Islet precursor cell (in vitro differentiated cells): ENCODE results near the gene KRT37.

Experiments
- DNase-seq: peaks from one replicate; pipeline ENCODE4 v3.0.0-alpha.2; 2018

Gene KRT37

GRCh38 chr17:41424111-41424635 is at the start of gene KRT37:
KRT37 (minus strand) TSS chr17:41424585; CDS start chr17:41424523, 62 bp downstream.
- DNase-seq, result no peak

- DNase-seq, result no peak
Measured at GRCh38 chr17:41468346-41468745, 44.0 kb upstream of the KRT37 start.

DNA sequence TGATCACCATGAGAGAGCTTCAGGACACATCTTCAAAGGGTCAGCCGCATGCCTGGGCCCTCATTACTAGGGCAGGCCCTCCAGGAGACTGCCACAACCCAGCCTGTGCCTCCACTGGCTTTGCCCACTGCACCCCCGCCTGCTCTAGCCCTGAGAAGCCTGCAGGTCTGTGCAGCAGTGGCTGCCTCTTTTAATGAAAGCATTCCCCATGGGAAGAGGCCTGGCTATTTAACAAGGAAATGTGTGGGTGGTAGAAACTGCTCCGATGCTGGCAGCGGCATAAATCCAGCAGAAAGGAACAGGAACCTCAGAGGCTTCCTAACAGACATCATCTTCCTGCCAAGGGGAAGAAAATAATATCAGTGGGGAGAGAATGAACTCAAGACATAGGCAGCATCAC is 43.2 kb upstream of the KRT37 start:
- DNase-seq, result no peak

- DNase-seq, result peak; percentile 52
Measured at GRCh38 chr17:41466988-41467387, 42.6 kb upstream of the KRT37 start, which contains the start of gene KRT32. KRT32 (minus strand) TSS chr17:41467386; CDS start chr17:41467325, 61 bp downstream.

DNA sequence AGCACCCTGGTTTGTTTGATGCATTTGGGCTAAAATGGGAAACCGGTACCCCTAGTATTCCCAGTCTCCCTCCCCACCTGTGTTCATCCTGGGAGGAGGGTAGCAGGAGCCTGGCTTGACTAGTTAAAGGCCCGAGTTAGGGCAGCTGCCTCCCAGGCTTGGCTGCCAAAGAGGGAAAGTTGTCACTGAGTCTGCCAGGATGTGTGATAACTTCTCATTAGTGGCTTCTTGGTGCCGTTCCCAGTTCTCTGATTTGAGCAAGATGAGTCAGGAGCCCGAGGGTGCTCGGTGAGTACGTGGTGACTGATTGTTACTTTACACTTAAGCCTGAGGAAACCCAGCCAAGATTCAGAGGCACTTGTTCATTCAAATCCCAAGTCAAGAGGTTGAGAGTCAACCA is 40.3 kb upstream of the KRT37 start:
- peak; percentile 47 for DNase-seq

- no peak for DNase-seq
Measured at GRCh38 chr17:41464173-41464572, 39.8 kb upstream of the KRT37 start.

DNA sequence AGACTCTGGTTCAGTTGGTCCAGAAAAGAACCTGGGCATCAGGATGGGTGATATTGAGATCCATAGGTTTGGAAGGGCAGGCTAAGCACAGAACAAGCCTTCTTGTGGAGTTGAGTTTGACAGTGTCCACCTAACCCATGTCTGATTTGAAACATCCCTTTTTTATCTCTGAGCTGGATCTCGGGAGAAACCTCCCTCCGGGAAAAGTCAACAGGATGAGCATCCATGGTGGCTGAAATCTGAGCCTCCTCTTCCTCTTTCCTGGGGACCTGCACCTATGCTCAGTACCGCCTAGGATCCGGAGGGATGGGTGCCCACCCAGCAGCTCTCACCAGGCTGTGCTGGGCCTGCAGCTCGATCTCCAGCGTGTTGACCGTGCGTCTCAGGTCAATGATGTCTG is 39.4 kb upstream of the KRT37 start:
- DNase-seq, result no peak

- DNase-seq, result no peak
Measured at GRCh38 chr17:41462705-41463104, 38.3 kb upstream of the KRT37 start.

- DNase-seq, result no peak
Measured at GRCh38 chr17:41457676-41458075, 33.3 kb upstream of the KRT37 start.

DNA sequence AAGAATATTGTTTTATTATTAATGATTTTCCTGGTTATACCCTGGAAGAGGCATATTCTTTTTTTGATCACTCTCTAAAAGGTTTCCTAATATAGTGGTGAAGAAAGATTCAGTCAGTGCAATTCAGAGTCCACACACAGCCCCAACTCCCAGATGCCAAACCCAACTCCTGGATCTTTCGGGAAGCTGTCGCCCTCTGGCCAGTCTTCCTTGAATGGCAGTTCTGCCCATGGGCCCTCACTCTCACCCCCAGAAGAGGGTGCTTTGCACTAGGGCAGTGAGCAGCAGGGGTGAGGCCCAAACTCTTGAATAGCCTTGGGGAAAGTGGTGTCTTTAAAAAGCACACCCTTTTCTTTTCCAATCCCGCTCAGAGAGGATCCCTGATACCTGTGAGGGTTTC is 31.8 kb upstream of the KRT37 start:
- DNase-seq, result no peak

DNA sequence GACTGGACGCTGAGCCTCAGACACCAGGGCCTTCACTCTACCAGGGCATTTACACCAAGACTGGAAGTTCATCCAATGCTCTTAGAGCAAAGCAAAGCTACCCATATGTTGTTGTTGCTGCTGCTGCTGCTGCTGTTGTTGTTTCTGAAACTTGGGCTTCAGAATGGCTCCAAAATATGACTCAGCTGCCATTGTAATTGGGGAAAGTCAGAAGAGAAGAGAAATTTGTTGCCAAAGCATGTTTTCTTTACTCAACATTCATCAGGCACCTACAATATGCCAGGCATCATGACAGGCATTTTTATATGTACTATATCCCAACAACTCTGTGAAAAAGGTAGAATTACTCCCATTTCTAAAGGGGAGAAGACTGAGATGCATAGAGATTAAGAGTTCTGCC is 30.9 kb upstream of the KRT37 start:
- DNase-seq, result no peak

GRCh38 chr17:41453066-41453465 is 28.7 kb upstream of the KRT37 start:
- DNase-seq, result no peak

DNA sequence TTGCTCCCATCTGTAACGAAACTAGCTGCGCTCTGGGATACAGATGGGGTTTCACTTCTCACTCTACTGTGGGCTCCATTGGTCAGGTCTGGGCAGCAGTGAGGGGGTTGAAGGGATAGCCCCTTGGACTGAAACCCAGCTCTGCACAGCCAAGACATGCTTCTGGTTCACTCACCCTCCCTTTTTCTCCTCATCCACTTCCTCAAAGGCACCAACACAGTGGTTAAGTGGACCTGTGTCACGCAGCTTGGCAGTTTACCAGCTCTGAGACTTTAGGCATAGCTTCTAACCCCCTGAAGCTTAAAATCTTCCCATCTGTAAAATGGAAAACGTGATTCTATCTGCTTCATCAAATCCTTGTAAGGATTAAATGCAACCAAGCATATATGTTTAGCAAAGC is 27.9 kb upstream of the KRT37 start:
- DNase-seq, result no peak

DNA sequence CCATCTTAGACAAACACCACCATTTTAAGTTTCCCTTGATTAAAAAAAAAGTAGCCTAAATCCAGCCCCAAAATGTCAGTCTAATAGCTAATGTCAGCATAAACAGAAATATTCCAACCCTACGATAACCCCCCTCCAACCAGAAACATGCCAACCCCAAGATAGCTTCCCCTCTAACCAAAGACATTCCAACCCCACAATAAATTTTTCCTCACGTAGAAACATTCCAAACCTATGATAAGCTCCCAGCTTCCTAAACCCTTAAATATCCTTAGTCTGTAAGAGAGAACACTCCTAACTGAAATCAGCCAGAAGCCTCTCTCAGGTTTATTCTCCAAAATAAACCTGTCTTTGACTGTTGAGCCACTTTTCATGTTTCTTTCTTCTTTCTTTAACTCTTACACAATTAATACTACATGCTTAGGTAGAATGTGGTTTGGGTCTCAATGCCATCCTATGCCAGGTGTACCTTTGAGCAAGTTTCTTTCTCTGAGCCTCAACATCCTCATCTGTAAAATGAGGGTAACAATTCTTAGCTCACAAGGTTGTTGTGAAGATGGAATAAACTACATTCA is 26.9 kb upstream of the KRT37 start:
- DNase-seq, result no peak

DNA sequence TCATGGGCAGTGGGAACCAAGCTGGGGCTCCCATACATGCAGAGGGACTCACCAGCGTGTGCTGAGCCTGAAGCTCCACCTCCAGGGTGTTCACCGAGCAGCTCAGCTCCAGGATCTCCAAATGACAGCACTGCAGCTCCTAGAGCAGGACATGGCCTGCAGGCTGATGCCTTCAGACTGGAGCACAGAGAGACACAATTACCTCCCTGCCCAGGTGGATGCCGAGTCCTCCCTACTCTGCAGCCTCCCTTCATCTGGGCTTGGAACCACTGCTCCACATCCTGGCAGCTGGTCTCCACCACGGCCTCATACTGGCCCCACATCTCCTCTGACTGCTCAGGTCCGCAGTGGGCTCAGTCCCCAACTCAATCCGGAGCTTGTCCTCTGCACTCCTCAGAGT is 24.6 kb upstream of the KRT37 start:
- no peak for DNase-seq

DNA sequence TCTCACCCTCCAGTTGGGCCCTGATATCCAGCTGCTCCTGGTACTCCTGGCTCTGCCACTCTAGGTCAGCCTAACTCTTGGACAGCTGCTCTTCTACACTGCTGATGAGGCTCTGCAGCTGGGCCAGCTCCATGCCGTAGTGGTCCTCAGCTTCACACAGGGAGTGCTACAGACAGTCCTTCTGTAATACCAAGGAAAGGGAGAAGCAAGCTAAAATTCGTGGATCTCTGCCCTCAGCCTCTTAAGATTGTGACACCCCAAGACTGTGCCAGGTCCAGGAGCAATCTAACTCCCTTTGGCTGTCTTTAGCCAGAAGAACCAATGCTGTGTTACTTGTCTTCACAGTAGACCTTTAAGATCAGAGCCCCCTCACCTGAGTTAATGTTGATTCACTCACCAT is 24.1 kb upstream of the KRT37 start:
- no peak for DNase-seq

DNA sequence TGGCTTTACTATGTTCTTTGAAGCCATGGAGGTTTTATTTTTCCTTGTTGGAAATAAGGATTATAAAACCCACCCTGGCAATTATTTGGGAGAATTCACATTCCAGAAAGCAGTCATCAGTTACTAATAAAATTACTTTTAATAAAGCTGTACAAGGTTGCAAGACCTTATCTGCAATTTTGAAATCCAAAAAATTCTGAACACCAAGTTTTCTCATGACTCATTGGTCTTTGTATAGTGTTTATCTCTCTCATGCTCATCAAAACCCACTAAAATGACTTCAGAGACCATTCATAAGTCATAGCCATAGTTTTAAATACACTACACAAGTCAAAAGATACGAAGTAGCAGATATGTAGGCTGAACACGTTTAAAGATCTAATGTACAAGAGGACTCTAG is 22.4 kb upstream of the KRT37 start:
- DNase-seq, result no peak

GRCh38 chr17:41444640-41445039 is 20.3 kb upstream of the KRT37 start:
- no peak for DNase-seq

- DNase-seq, result no peak
Measured at GRCh38 chr17:41444186-41444585, 19.8 kb upstream of the KRT37 start.

- DNase-seq, result no peak
Measured at GRCh38 chr17:41442739-41443138, 18.4 kb upstream of the KRT37 start.

GRCh38 chr17:41440531-41441033 is 16.2 kb upstream of the KRT37 start, which contains the start of gene KRT38:
KRT38 (minus strand) TSS chr17:41440983; CDS start chr17:41440921, 62 bp downstream.
- no peak for DNase-seq

GRCh38 chr17:41439375-41439774 is 15.0 kb upstream of the KRT37 start:
- DNase-seq, result no peak

DNA sequence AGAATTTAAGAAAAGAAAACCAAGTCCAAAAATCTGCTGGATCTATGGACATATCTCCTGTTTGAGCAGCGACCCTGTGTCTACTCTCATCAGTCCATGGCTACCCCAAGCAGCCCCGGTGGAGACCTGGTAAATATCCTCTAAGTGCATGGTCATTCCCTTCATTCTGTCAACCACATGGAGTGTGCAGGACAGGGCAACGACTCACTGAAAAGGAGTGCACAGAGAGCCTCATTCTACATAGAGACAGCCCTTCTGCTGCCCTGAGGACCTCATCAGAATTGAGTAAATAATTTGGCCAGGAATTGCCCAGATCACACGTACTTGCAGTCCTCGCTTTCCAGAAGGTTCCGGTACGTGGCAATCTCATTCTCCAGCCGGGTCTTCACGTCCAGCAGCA is 13.4 kb upstream of the KRT37 start:
- peak; percentile 73 for DNase-seq

DNA sequence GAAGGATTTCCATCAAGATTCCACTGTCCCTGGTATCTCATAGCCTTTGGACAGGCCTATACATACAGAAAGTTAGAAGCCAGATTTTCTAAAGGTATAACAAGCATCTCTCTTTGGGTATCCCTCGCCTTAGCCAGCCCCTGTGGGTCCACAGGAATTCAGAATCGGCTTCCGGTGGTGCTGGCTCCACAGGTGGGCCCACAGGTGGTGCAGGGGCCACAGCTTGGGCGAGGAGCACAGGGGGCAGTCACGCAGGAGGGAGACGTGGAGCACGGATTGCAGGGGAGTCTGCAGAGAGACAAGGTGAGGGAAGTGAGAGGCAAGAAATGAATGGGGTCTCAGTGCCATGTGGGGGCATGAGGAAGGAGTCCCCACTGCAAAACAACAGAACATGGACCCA is 12.9 kb upstream of the KRT37 start:
- DNase-seq, result no peak

- no peak for DNase-seq
Measured at GRCh38 chr17:41434415-41434814, 10.0 kb upstream of the KRT37 start.
